ENCODE measurements around the gene LOXL1. TPM values are rescaled to one million over a fixed set of nuclear protein-coding genes. Genes with fewer than 3 reads are reported as not detected.
A peak's percentile ranks its signal among the peaks of the same experiment; 100 is the strongest.

Gene LOXL1
- total RNA-seq, 1 donor from 2014 or later = 5.3 TPM

DNA sequence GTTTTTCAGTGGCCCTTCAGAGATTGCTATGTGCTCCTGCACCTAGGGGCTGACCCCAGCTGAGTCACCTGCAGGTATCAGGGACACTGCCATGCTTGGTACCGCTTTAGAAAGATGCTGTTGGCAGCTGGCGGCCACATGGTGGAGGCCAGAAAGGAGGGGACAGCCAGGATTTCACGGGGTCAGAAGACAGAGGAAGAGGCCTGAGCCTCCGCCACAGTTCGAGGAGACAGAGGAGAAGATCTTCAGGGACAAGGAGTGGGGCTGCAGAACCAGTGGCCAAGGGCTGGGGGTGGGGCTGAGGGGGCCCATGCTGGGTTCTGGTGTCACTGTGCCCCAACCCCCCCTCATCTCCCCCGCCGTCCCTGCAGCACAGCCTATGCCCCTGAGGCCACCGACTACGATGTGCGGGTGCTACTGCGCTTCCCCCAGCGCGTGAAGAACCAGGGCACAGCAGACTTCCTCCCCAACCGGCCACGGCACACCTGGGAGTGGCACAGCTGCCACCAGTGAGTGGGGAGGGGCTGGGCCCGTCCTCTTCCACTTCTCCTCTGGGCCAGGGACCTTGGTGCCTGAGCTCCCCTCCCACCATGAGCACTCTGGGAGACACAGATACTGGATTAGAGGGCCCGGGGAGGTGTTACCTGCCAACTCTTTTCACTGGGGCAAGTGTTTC, 19.9 kb downstream of the LOXL1 start:
- Histone ChIP-seq H3K36me3 (ENCODE audit: control insufficient read depth, insufficient read depth, low read length) (no peaks in the 10 kb centered on the region), H3K4me3 (ENCODE audit: low read depth, low read length) (no peak overlapping the region), H3K27me3 (ENCODE audit: control insufficient read depth, insufficient read depth, low read length) (no peaks in the 10 kb centered on the region)
- TF ChIP-seq, protein P1, sequence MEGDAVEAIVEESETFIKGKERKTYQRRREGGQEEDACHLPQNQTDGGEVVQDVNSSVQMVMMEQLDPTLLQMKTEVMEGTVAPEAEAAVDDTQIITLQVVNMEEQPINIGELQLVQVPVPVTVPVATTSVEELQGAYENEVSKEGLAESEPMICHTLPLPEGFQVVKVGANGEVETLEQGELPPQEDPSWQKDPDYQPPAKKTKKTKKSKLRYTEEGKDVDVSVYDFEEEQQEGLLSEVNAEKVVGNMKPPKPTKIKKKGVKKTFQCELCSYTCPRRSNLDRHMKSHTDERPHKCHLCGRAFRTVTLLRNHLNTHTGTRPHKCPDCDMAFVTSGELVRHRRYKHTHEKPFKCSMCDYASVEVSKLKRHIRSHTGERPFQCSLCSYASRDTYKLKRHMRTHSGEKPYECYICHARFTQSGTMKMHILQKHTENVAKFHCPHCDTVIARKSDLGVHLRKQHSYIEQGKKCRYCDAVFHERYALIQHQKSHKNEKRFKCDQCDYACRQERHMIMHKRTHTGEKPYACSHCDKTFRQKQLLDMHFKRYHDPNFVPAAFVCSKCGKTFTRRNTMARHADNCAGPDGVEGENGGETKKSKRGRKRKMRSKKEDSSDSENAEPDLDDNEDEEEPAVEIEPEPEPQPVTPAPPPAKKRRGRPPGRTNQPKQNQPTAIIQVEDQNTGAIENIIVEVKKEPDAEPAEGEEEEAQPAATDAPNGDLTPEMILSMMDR (IDR thresholded peaks at IDR 0.05; ENCODE audit: insufficient read depth, low read length, severe bottlenecking) = no peak
- DNase-seq (ENCODE audit: low read depth) (no peak), FAIRE-seq (no peak)

- TF ChIP-seq, protein P1 (IDR thresholded peaks at IDR 0.05; ENCODE audit: insufficient read depth, low read length, severe bottlenecking) = no peak
- H3K36me3 ChIP-seq (ENCODE audit: control insufficient read depth, insufficient read depth, low read length) = no peaks in the 10 kb centered on the region
- DNase-seq (ENCODE audit: low read depth) = no peak
- no peaks in the 10 kb centered on the region for H3K27me3 ChIP-seq (ENCODE audit: control insufficient read depth, insufficient read depth, low read length)
- no peak overlapping the region for H3K4me3 ChIP-seq (ENCODE audit: low read depth, low read length)
- peak; percentile 60 for FAIRE-seq
These were observed 20.6 kb downstream of the LOXL1 start for GRCh38 chr15:73946795-73947370.

- H3K4me3 ChIP-seq (ENCODE audit: low read depth, low read length) = no peak overlapping the region
- TF ChIP-seq, protein P1 (IDR thresholded peaks at IDR 0.05; ENCODE audit: insufficient read depth, low read length, severe bottlenecking) = no peak
- no peak for DNase-seq (ENCODE audit: low read depth)
- no peaks in the 10 kb centered on the region for H3K36me3 ChIP-seq (ENCODE audit: control insufficient read depth, insufficient read depth, low read length)
- FAIRE-seq = no peak
- no peaks in the 10 kb centered on the region for H3K27me3 ChIP-seq (ENCODE audit: control insufficient read depth, insufficient read depth, low read length)
These were observed 21.4 kb downstream of the LOXL1 start for GRCh38 chr15:73947651-73948050.

DNA sequence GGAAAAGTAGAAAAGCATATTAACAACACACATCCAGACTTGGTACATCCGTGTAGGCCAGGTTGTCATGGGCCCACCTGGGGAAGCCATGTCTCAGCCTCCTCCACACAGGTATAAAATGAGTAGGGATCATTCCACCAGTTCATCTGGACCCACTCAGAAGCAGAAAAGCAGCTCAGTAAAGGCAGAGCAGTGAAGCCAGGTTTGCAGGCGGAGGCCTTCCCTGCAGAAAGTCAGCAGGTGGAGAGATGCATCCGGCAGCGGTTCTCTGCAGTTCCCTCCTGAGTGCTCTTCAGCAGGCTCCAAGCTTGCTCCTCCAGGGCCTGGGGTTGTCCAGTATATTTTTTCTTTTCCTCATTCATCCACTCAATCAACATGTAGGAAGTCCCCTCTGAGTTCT, 22.1 kb downstream of the LOXL1 start:
- FAIRE-seq = no peak

DNA sequence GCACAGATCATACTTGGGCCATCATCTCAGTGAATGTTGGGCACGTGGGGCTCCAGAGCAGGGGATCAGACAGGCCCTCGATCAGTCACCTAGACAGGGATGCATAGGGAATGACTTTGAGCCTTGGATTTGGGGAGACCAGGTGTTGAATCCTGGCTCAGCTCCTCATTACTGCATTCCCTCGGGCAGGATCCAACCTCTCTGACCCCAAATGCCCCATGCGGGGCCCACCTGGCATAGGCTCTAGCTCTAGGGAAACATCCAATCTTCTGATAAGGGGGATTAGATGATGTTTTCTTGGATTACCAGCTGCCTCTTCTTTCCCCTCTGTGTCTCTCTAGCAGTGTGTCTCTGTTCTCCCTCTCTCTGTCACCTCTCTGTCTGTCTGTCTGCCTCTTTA, 22.7 kb downstream of the LOXL1 start:
- no peaks in the 10 kb centered on the region for H3K27me3 ChIP-seq (ENCODE audit: control insufficient read depth, insufficient read depth, low read length)
- H3K4me3 ChIP-seq (ENCODE audit: low read depth, low read length) = no peak overlapping the region
- TF ChIP-seq, protein P1 (IDR thresholded peaks at IDR 0.05; ENCODE audit: insufficient read depth, low read length, severe bottlenecking) = no peak
- DNase-seq (ENCODE audit: low read depth) (no peak), FAIRE-seq (no peak)
- H3K36me3 ChIP-seq (ENCODE audit: control insufficient read depth, insufficient read depth, low read length) = no peaks in the 10 kb centered on the region

More for the DNA sequence above, 22.1 kb downstream of the LOXL1 start:
- no peak overlapping the region for H3K4me3 ChIP-seq (ENCODE audit: low read depth, low read length)
- H3K27me3 ChIP-seq (ENCODE audit: control insufficient read depth, insufficient read depth, low read length) = no peaks in the 10 kb centered on the region
- TF ChIP-seq, protein P1 (IDR thresholded peaks at IDR 0.05; ENCODE audit: insufficient read depth, low read length, severe bottlenecking) = no peak
- no peak for DNase-seq (ENCODE audit: low read depth)
- no peaks in the 10 kb centered on the region for H3K36me3 ChIP-seq (ENCODE audit: control insufficient read depth, insufficient read depth, low read length)
